Germinal center (tissue), 1 donor: ENCODE results near the gene SYNPR.

Experiments
- DNase-seq: peaks from one replicate; pipeline ENCODE4 v3.0.0; 2012; ENCODE audit warnings: mixed read lengths, low spot score

Gene SYNPR

GRCh38 chr3:63473641-63474166, 195.6 kb downstream of the SYNPR start:
- no peak for DNase-seq

- DNase-seq = no peak
Observed at GRCh38 chr3:63474828-63475518, 196.9 kb downstream of the SYNPR start.

GRCh38 chr3:63477494-63478129, 199.5 kb downstream of the SYNPR start:
- DNase-seq = no peak

GRCh38 chr3:63478990-63479660, 201.0 kb downstream of the SYNPR start:
- DNase-seq = no peak

GRCh38 chr3:63479661-63480035, 201.5 kb downstream of the SYNPR start:
- no peak for DNase-seq

GRCh38 chr3:63481627-63482026, 203.5 kb downstream of the SYNPR start:
- no peak for DNase-seq

- no peak for DNase-seq
Observed at GRCh38 chr3:63482341-63482740, 204.2 kb downstream of the SYNPR start.

- no peak for DNase-seq
Observed at GRCh38 chr3:63492464-63492863, 214.4 kb downstream of the SYNPR start.

GRCh38 chr3:63493101-63493500, 215.0 kb downstream of the SYNPR start:
- DNase-seq = no peak

GRCh38 chr3:63494646-63495045, 216.5 kb downstream of the SYNPR start:
- DNase-seq = no peak

GRCh38 chr3:63497641-63498040, 219.5 kb downstream of the SYNPR start:
- DNase-seq = no peak

GRCh38 chr3:63500196-63500595, 222.1 kb downstream of the SYNPR start:
- no peak for DNase-seq

GRCh38 chr3:63508305-63508704, 230.2 kb downstream of the SYNPR start:
- no peak for DNase-seq

GRCh38 chr3:63508771-63509170, 230.7 kb downstream of the SYNPR start:
- no peak for DNase-seq

- no peak for DNase-seq
Observed at GRCh38 chr3:63513791-63514190, 235.7 kb downstream of the SYNPR start.

- DNase-seq = no peak
Observed at GRCh38 chr3:63514678-63515077, 236.6 kb downstream of the SYNPR start.

GRCh38 chr3:63519426-63519825, 241.3 kb downstream of the SYNPR start:
- DNase-seq = no peak

GRCh38 chr3:63521657-63522056, 243.5 kb downstream of the SYNPR start:
- no peak for DNase-seq

GRCh38 chr3:63523100-63523499, 245.0 kb downstream of the SYNPR start:
- no peak for DNase-seq

GRCh38 chr3:63528325-63529000, 250.4 kb downstream of the SYNPR start:
- DNase-seq = no peak

- no peak for DNase-seq
Observed at GRCh38 chr3:63532521-63532920, 254.4 kb downstream of the SYNPR start.

- no peak for DNase-seq
Observed at GRCh38 chr3:63538919-63539318, 260.8 kb downstream of the SYNPR start.

- no peak for DNase-seq
Observed at GRCh38 chr3:63555767-63556166, 277.7 kb downstream of the SYNPR start.
